ENCODE measurements around the gene PCSK6.

Gene PCSK6

DNA sequence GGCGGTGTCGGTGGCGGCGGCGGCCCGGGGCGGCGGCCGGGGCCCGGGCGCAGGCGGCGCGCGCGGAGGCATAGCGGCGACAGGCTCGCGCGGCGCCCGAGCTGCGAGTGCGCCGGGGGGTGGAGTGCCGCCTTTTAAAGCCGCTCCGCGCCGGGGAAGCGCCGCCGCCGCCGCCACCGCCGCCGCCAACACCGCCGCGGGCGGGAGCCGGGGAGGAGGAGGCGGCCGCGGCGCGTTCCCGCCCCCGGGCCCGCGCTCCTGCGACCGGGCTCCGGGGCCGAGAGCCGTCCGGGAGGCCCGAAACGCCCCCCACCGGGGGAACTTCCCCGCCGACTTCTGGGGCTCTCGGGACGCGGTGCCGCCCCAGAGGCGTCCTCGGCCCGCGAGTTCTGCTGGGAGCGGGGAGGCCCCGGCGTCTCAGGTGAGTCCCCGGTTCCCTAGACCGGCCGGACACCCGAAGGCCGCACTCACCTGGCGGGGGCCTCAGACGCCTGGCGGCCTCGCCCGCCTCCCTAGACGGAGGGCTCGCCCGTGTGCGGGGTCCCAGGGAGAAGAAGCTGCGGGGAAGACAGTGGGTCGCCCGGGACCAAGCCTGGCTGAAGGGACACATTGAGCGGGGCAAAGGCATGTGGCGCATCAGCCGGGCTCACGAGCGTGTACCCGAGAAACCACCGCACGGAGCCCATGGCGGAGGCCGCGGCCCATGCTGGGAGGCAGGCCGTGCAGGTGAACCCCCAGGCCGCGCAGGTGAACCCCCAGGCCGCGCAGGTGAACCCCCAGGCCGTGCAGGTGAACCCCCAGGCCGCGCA is at the start of gene PCSK6:
Gene PCSK6 (minus strand): TSS at position 109 of the 809 bp plus-strand sequence. CDS start 37 bp downstream, at position 72.
- no peak for DNase-seq (ENCODE audit: low read depth)
- TF ChIP-seq CTCF (IDR thresholded peaks at IDR 0.05; ENCODE audit: low read length, missing control alignments): no peak
- H3K4me3 ChIP-seq (replicated peaks; ENCODE audit: low read depth, low read length): no peak within 1 kb of the TSS

DNA sequence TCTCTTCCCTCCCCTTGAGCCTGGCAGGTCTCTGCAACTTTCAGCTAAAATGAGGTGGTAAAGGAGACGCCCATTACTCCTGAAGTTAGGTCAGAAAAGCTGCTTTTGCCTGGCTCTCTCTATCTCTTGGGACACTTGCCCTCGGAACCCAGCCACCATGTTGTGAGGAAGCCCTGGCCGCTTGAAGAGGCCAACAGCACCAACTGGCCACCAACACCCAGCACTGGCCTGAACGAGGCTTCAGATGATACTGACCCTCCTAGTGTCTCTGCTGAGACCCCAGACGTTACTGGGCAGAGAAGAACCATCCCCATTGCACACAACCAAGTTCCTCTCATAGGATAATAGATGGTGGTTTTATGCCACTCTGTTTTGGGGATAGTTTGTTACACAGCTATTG is 49.5 kb upstream of the PCSK6 start:
- no peak for TF ChIP-seq CTCF (IDR thresholded peaks at IDR 0.05; ENCODE audit: low read length, missing control alignments)
- no peak overlapping the region for H3K4me3 ChIP-seq (replicated peaks; ENCODE audit: low read depth, low read length)
- no peak for DNase-seq (ENCODE audit: low read depth)

DNA sequence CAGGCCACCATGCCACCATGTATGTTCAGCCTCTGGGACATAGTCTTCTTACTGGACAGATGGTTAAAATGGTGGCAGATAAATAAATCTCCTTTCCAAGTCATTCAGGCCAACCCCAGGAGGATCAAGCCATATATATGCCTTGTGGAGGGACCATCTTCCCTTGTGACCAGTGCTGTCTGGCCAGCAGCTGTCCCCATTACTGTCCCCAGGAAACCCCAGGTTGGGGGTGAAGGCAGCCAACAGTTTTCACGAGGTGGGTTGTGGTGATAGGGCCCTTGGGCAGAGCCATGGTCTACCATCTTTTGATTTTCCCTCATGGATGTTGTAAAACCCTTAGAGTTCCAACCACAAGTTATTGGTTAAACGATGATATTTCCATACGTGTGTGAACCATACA is 48.7 kb upstream of the PCSK6 start:
- no peak overlapping the region for H3K4me3 ChIP-seq (replicated peaks; ENCODE audit: low read depth, low read length)
- TF ChIP-seq CTCF (IDR thresholded peaks at IDR 0.05; ENCODE audit: low read length, missing control alignments): no peak
- no peak for DNase-seq (ENCODE audit: low read depth)

DNA sequence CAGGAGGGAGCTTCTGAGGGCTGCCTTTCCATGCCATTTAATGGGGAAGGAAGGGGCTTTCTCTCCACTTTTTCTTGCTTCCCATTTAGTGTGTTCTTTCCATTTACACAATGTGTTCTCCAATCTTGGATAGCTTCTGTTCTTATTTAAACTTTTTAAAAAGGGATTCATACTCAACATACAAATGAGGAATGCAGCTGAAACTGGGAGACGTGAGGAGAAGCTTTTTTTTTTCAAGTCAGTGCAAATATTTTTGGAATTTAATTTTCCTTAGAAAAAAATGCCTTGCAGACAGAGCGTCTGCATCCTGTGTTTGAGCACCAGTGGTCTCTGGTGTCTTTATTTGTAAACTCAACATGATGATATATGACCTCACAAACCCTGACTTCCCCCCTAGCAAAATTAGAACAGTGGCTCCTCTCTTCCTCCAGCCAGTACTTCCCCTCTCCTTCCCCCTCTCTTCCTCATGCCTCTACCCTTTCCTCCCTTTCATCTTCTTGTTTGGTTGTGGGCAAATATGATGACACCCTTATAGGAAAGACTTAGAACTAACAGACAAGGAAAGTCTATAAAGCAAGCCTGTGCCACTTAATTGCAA is 48.1 kb upstream of the PCSK6 start:
- no peak for TF ChIP-seq CTCF (IDR thresholded peaks at IDR 0.05; ENCODE audit: low read length, missing control alignments)
- no peak for DNase-seq (ENCODE audit: low read depth)
- H3K4me3 ChIP-seq (replicated peaks; ENCODE audit: low read depth, low read length): no peak overlapping the region

GRCh38 chr15:101536875-101537405 is 47.4 kb upstream of the PCSK6 start:
- TF ChIP-seq CTCF (IDR thresholded peaks at IDR 0.05; ENCODE audit: low read length, missing control alignments): no peak
- DNase-seq (ENCODE audit: low read depth): no peak

DNA sequence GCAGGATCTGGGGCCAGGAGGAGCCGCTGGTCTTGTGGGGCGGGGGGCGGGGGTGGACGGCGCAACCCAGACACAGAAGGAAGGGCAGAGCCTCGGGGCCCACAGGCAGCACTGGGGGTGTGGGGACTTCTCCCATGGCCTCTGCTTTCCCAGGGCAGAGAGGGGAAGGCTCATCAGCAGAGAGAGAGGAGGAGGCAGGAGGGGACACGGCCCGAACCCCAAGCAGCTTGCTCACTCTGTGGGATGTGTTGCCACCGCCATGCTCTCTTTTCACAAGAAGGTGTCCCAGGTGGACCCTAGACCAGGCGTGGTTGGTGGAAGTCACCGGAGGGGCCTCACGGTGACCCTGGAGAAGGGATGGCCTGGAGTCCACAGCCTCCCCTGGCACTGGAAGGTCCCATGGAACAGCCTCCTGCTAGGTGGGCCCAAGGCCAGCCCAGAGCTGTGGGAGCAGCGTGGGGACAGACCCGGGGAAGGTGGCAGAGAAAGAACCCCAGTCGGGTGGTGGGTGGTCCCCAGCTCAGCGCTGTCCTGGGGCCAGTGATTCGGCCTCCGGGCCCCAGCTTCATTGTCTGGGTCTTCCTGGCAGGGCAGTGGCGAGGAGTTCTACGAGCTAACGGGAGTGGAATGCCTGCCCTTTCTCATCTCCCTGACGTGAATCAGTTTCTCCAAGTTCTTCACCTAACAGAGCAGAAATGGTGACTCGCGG is 46.8 kb upstream of the PCSK6 start:
- TF ChIP-seq CTCF (IDR thresholded peaks at IDR 0.05; ENCODE audit: low read length, missing control alignments): no peak
- H3K4me3 ChIP-seq (replicated peaks; ENCODE audit: low read depth, low read length): no peak overlapping the region
- DNase-seq (ENCODE audit: low read depth): no peak

More at GRCh38 chr15:101536875-101537405, 47.4 kb upstream of the PCSK6 start:
- H3K4me3 ChIP-seq (replicated peaks; ENCODE audit: low read depth, low read length): no peak overlapping the region

Data from fibroblast of pulmonary artery (primary cell).